SK-N-SH treated with all-trans-retinoic acid at 6 μM for 48 hours (cell line): ENCODE data around the gene TNS4.

Experiments used
- ATAC-seq: fragments of 200-7000 bp; cut with Tn5 transposase; 3 replicates; pipeline ENCODE4 v1.9.1; 2020; ENCODE audit warnings: mild to moderate bottlenecking, moderate library complexity
- ARNTL ChIP-seq: fragments of 450-650 bp; formaldehyde crosslinking; IDR thresholded peaks from 2 replicates; pipeline ENCODE4 v1.5.0; 2020; ENCODE audit warnings: low read depth, mild to moderate bottlenecking, moderate library complexity, borderline replicate concordance
- BACH2 ChIP-seq: fragments of 250-450 bp; sonication (Bioruptor Pico); IDR thresholded peaks from 2 replicates; pipeline ENCODE4 v1.9.0; 2021; ENCODE audit warnings: mild to moderate bottlenecking, borderline replicate concordance
- CSDC2 ChIP-seq: fragments of 250-450 bp; sonication (Bioruptor Pico); IDR thresholded peaks from 2 replicates; pipeline ENCODE4 v1.5.0; 2020; ENCODE audit warnings: mild to moderate bottlenecking, moderate library complexity
- ESRRG ChIP-seq: fragments of 250-450 bp; sonication (Bioruptor Pico); IDR thresholded peaks from 2 replicates; pipeline ENCODE4 v1.6.1; 2021; ENCODE audit warnings: mild to moderate bottlenecking
- GLIS3 ChIP-seq: fragments of 250-450 bp; sonication (Bioruptor Pico); IDR thresholded peaks from 2 replicates; pipeline ENCODE4 v1.5.0; 2020; ENCODE audit warnings: mild to moderate bottlenecking, moderate library complexity
- ISL1 ChIP-seq: fragments of 250-450 bp; sonication (Bioruptor Pico); IDR thresholded peaks from 2 replicates; pipeline ENCODE4 v2.1.2; 2022; ENCODE audit warnings: mild to moderate bottlenecking, moderate library complexity
- OSR1 ChIP-seq: fragments of 250-450 bp; sonication (Bioruptor Pico); IDR thresholded peaks from 2 replicates; pipeline ENCODE4 v1.8.0; 2022; ENCODE audit warnings: moderate library complexity, mild to moderate bottlenecking, inconsistent platforms
- PPARA ChIP-seq: fragments of 250-450 bp; sonication (Bioruptor Pico); IDR thresholded peaks from 2 replicates; pipeline ENCODE4 v1.5.0; 2020; ENCODE audit warnings: mild to moderate bottlenecking, borderline replicate concordance
- SNAI2 ChIP-seq: fragments of 250-450 bp; sonication (Bioruptor Pico); IDR thresholded peaks from 2 replicates; pipeline ENCODE4 v1.5.0; 2020; ENCODE audit warnings: mild to moderate bottlenecking, moderate library complexity
- TCF4 ChIP-seq: fragments of 250-450 bp; sonication (Bioruptor Pico); IDR thresholded peaks from 2 replicates; pipeline ENCODE4 v1.8.0; 2021; ENCODE audit warnings: mild to moderate bottlenecking, moderate library complexity, borderline replicate concordance
- TOX ChIP-seq: fragments of 250-450 bp; sonication (Bioruptor Pico); IDR thresholded peaks from 2 replicates; pipeline ENCODE4 v1.8.0; 2021; ENCODE audit warnings: mild to moderate bottlenecking, moderate library complexity, borderline replicate concordance
- ZFP3 ChIP-seq: fragments of 250-450 bp; sonication (Bioruptor Pico); IDR thresholded peaks from 2 replicates; pipeline ENCODE4 v1.5.0; 2020; ENCODE audit warnings: mild to moderate bottlenecking, moderate library complexity
- ZFP30 ChIP-seq: fragments of 450-650 bp; formaldehyde crosslinking; IDR thresholded peaks from 2 replicates; pipeline ENCODE4 v1.5.0; 2022; ENCODE audit warnings: mild to moderate bottlenecking, moderate library complexity
- ZNF565 ChIP-seq: fragments of 450-650 bp; formaldehyde crosslinking; conservative IDR thresholded peaks from 2 replicates; pipeline ENCODE4 v1.5.0; 2020; ENCODE audit warnings: low read depth, mild to moderate bottlenecking, moderate library complexity
- ZNF70 ChIP-seq: fragments of 450-650 bp; formaldehyde crosslinking; IDR thresholded peaks from 2 replicates; pipeline ENCODE4 v1.5.0; 2020; ENCODE audit warnings: mild to moderate bottlenecking, moderate library complexity
- ZNF8 ChIP-seq: fragments of 450-650 bp; formaldehyde crosslinking; IDR thresholded peaks from 2 replicates; pipeline ENCODE4 v1.5.0; 2020; ENCODE audit warnings: mild to moderate bottlenecking, moderate library complexity
- TF ChIP-seq, protein P1 (sequence below): fragments of 250-450 bp; sonication (Bioruptor Pico); IDR thresholded peaks from 2 replicates; pipeline ENCODE4 v1.8.0; 2021; ENCODE audit warnings: low read depth, mild to moderate bottlenecking, moderate library complexity, borderline replicate concordance
- TF ChIP-seq, protein P2 (sequence below): fragments of 250-450 bp; sonication (Bioruptor Pico); IDR thresholded peaks from 2 replicates; pipeline ENCODE4 v1.5.0; 2020; ENCODE audit warnings: mild to moderate bottlenecking, moderate library complexity
- TF ChIP-seq, protein P3 (sequence below): fragments of 250-450 bp; sonication (Bioruptor Pico); IDR thresholded peaks from 2 replicates; pipeline ENCODE4 v1.5.1; 2021; ENCODE audit warnings: mild to moderate bottlenecking, moderate library complexity
- TF ChIP-seq, protein P4 (sequence below): fragments of 250-450 bp; sonication (Bioruptor Pico); IDR thresholded peaks from 2 replicates; pipeline ENCODE4 v1.5.1; 2020; ENCODE audit warnings: low read depth, mild to moderate bottlenecking, moderate library complexity
- TF ChIP-seq, protein P5 (sequence below): fragments of 250-450 bp; sonication (Bioruptor Pico); IDR thresholded peaks from 2 replicates; pipeline ENCODE4 v1.8.0; 2020; ENCODE audit warnings: mild to moderate bottlenecking, moderate library complexity, borderline replicate concordance

The TNS4 gene

DNA sequence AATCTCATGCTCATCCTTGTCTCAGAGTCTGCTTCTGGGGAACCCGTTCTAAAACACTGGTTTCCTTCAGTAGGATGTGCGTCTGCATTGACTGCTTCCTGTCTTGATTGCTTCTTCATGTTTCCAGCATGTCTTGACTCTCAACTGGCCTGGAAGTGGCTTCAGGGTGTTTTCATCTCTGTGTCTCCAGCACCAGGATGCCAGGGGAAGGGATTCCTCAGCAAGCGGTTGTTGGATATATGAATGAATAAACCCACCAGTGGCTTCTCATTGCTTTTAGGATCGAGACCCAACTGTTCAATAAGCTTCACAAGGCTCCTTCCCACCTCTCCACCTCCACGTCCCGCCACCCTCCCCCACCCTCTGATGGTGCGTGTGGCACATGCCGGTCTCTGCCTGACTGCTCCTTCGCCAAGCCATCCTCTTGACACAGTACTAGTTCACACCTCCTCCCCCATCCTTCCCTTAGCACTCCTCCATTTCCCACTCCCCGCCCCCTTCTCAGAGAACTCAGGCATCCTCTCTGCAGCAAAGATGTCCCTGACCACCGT is 14.1 kb upstream of the TNS4 start:
- no peak for ATAC-seq
- TF ChIP-seq ZNF70 (CRISPR knock-in tag) (no peak), ISL1 (CRISPR knock-in tag) (no peak), CSDC2 (CRISPR knock-in tag) (no peak), ZNF565 (CRISPR knock-in tag) (no peak), ESRRG (CRISPR knock-in tag) (no peak), GLIS3 (CRISPR knock-in tag) (no peak), OSR1 (CRISPR knock-in tag) (no peak), BACH2 (CRISPR knock-in tag) (no peak), TOX (CRISPR knock-in tag) (no peak), ARNTL (CRISPR knock-in tag) (no peak), ZFP3 (no peak), PPARA (CRISPR knock-in tag) (no peak), TCF4 (CRISPR knock-in tag) (no peak)
- TF ChIP-seq, protein P1, sequence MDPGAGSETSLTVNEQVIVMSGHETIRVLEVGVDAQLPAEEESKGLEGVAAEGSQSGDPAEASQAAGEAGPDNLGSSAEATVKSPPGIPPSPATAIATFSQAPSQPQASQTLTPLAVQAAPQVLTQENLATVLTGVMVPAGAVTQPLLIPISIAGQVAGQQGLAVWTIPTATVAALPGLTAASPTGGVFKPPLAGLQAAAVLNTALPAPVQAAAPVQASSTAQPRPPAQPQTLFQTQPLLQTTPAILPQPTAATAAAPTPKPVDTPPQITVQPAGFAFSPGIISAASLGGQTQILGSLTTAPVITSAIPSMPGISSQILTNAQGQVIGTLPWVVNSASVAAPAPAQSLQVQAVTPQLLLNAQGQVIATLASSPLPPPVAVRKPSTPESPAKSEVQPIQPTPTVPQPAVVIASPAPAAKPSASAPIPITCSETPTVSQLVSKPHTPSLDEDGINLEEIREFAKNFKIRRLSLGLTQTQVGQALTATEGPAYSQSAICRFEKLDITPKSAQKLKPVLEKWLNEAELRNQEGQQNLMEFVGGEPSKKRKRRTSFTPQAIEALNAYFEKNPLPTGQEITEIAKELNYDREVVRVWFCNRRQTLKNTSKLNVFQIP (CRISPR knock-in tag): no peak
- TF ChIP-seq, protein P2, sequence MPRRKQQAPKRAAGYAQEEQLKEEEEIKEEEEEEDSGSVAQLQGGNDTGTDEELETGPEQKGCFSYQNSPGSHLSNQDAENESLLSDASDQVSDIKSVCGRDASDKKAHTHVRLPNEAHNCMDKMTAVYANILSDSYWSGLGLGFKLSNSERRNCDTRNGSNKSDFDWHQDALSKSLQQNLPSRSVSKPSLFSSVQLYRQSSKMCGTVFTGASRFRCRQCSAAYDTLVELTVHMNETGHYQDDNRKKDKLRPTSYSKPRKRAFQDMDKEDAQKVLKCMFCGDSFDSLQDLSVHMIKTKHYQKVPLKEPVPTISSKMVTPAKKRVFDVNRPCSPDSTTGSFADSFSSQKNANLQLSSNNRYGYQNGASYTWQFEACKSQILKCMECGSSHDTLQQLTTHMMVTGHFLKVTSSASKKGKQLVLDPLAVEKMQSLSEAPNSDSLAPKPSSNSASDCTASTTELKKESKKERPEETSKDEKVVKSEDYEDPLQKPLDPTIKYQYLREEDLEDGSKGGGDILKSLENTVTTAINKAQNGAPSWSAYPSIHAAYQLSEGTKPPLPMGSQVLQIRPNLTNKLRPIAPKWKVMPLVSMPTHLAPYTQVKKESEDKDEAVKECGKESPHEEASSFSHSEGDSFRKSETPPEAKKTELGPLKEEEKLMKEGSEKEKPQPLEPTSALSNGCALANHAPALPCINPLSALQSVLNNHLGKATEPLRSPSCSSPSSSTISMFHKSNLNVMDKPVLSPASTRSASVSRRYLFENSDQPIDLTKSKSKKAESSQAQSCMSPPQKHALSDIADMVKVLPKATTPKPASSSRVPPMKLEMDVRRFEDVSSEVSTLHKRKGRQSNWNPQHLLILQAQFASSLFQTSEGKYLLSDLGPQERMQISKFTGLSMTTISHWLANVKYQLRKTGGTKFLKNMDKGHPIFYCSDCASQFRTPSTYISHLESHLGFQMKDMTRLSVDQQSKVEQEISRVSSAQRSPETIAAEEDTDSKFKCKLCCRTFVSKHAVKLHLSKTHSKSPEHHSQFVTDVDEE (CRISPR knock-in tag): no peak
- TF ChIP-seq, protein P3, sequence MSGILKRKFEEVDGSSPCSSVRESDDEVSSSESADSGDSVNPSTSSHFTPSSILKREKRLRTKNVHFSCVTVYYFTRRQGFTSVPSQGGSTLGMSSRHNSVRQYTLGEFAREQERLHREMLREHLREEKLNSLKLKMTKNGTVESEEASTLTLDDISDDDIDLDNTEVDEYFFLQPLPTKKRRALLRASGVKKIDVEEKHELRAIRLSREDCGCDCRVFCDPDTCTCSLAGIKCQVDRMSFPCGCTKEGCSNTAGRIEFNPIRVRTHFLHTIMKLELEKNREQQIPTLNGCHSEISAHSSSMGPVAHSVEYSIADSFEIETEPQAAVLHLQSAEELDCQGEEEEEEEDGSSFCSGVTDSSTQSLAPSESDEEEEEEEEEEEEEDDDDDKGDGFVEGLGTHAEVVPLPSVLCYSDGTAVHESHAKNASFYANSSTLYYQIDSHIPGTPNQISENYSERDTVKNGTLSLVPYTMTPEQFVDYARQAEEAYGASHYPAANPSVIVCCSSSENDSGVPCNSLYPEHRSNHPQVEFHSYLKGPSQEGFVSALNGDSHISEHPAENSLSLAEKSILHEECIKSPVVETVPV (CRISPR knock-in tag): no peak

DNA sequence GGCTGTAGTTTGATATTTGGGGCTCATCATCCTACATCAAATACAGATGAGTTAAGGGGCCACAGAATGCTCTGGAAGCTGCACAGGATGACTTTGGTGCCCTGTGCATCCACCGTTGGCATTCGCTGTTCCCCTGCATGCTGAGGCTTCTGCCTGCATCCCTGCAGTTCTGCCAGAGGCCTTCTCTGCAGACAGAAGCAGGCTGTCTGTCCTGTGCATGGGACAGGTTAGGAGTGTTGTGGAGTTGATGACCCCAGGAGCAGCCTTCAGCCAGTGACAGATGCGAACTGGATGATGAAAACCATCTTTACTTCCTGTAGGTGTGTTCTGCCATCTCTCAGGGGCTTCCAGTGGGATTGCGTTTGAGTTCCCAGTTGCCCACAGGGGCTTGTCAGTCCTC is 13.6 kb upstream of the TNS4 start:
- TF ChIP-seq TCF4 (CRISPR knock-in tag) (no peak), GLIS3 (CRISPR knock-in tag) (no peak), ZFP3 (no peak), ZNF8 (CRISPR knock-in tag) (no peak), PPARA (CRISPR knock-in tag) (no peak), ESRRG (CRISPR knock-in tag) (no peak), SNAI2 (CRISPR knock-in tag) (no peak), ISL1 (CRISPR knock-in tag) (no peak), BACH2 (CRISPR knock-in tag) (no peak), OSR1 (CRISPR knock-in tag) (no peak), ZFP30 (no peak)
- TF ChIP-seq, protein P4, sequence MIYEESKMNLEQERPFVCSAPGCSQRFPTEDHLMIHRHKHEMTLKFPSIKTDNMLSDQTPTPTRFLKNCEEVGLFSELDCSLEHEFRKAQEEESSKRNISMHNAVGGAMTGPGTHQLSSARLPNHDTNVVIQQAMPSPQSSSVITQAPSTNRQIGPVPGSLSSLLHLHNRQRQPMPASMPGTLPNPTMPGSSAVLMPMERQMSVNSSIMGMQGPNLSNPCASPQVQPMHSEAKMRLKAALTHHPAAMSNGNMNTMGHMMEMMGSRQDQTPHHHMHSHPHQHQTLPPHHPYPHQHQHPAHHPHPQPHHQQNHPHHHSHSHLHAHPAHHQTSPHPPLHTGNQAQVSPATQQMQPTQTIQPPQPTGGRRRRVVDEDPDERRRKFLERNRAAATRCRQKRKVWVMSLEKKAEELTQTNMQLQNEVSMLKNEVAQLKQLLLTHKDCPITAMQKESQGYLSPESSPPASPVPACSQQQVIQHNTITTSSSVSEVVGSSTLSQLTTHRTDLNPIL (CRISPR knock-in tag): no peak
- TF ChIP-seq, protein P5, sequence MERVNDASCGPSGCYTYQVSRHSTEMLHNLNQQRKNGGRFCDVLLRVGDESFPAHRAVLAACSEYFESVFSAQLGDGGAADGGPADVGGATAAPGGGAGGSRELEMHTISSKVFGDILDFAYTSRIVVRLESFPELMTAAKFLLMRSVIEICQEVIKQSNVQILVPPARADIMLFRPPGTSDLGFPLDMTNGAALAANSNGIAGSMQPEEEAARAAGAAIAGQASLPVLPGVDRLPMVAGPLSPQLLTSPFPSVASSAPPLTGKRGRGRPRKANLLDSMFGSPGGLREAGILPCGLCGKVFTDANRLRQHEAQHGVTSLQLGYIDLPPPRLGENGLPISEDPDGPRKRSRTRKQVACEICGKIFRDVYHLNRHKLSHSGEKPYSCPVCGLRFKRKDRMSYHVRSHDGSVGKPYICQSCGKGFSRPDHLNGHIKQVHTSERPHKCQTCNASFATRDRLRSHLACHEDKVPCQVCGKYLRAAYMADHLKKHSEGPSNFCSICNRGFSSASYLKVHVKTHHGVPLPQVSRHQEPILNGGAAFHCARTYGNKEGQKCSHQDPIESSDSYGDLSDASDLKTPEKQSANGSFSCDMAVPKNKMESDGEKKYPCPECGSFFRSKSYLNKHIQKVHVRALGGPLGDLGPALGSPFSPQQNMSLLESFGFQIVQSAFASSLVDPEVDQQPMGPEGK: no peak
- TF ChIP-seq, all 23 proteins: peak for 0
- ATAC-seq: no peak
